Hematopoietic multipotent progenitor cell (in vitro differentiated cells): ENCODE data around the gene CNTRL. TPM values are rescaled to one million over a fixed set of nuclear protein-coding genes. Genes with fewer than 3 reads are reported as not detected.
"Not testable (repeated sequence)": the region's sequence is repeated elsewhere in the genome, so short reads cannot be mapped to it uniquely, and the experiment has no call there.

ENCODE experiments used
- DNase-seq, 3 donors: peaks; one replicate each; pipeline ENCODE4 v3.0.0-alpha.2; 2011 to 2015; ENCODE audit warnings: low read depth in 2 of 3, low spot score in 2 of 3
- total RNA-seq: library from RNA; depleted of rRNA; stranded (reverse); fragments of >200 nt; gene quantifications from one replicate; pipeline ENCODE4 v1.2.3, GENCODE V29; 2012

Gene CNTRL
- total RNA-seq, 1 donor = 30.7 TPM

DNA sequence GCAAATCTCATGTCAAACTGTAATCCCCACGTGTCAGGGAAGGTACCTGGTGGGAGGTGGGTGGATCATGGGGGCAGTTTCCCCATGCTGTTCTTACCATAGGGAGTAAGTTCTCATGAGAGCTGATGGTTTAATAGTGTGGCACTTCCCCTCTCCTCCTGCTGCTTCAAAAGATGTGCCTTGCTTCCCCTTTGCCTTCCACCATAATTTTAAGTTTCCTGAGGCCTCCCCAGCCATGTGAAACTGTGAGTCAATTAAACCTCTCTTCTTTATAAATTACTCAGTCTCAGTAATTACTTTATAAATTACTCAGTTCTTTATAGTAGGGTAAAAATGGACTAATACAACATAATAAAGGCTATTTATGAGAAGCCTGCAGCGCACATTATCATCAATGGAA, 7.1 kb upstream of the CNTRL start:
- no peak for DNase-seq

DNA sequence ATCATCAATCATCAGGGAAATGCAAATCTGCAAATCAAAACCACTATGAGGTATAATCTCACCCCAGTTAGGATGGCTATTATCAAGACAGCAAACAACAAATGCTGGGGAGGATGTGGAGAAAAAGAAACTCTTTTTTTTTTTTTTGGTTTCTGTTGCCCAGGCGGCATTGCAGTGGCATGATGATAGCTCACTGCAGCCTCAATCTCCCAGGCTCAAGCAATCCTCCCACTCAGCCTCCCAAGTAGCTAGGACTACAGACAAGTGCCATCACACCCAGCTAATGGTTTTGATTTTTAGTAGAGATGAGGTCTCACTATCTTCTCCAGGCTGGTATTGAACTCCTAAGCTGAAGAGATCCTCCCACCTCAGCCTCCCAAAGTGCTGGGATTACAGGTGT, 5.4 kb upstream of the CNTRL start:
- DNase-seq = no peak

DNA sequence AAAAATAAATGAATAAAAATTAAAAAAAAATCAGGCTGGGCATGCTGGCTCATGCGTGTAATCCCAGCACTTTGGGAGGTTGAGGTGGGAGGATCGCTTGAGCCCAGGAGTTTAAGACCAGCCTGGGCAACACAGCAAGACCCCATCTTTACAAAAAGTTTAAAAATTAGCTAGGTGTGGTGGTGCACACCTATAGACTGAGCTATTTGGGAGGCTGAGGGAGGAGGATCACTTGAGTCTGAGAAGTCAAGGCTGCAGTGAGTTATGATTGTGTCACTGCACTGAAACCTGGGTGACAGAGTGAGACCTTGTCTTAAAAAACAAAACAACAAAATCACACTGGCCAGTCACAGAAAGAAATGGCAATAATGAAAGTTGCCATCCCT, 3.4 kb upstream of the CNTRL start:
- DNase-seq = no peak

DNA sequence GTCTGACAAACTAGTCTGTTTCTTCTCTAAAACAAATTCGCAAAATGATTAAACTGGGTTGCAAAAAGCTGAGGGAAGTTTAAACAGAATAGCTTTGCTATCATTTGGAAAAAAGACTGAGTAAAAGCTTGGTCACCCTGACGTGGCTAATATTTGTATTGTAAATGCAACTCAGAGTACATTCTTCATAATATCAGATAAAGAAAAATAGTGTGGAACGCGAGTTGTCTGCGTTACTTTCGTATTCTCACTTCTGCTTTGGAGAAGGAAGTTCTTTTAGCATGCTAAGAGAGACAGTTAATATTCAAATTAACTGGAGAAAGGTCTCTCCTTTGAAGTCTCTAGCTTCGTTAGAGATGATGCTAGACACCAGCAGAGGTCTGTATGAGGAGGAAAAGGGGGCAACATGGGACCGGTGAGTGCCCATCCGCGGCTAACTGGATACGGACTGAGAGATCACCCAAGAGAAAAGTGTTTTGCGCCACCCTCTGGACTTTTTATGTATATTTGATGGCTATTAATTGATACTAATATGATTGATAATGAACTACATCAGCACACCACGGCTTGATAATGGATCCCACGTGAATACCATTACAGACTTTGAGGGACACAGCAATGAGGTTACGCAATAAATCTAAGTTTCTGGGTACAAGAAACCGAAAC, 2.9 kb upstream of the CNTRL start:
- peak; percentile 14 to 77 (median 73) for DNase-seq

DNA sequence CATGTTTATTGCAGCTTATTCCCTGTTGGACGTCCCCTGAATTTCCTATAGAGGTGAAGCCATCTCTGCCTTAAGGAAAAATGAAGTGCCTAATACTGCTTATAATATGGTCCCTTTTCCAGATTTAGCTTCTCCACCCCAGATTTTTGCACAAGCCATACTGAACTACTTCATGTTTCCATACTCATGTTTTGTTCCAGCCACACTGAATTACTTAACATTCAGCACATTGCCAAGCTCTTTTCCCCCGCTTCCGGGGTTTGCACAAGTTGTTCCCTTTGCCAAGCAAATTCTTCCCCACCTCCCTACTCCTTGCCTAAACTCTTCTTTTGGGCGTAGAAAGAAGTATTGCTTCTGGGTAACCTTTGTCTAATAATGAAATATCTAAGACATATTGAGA, 1.7 kb upstream of the CNTRL start:
- DNase-seq = no peak

DNA sequence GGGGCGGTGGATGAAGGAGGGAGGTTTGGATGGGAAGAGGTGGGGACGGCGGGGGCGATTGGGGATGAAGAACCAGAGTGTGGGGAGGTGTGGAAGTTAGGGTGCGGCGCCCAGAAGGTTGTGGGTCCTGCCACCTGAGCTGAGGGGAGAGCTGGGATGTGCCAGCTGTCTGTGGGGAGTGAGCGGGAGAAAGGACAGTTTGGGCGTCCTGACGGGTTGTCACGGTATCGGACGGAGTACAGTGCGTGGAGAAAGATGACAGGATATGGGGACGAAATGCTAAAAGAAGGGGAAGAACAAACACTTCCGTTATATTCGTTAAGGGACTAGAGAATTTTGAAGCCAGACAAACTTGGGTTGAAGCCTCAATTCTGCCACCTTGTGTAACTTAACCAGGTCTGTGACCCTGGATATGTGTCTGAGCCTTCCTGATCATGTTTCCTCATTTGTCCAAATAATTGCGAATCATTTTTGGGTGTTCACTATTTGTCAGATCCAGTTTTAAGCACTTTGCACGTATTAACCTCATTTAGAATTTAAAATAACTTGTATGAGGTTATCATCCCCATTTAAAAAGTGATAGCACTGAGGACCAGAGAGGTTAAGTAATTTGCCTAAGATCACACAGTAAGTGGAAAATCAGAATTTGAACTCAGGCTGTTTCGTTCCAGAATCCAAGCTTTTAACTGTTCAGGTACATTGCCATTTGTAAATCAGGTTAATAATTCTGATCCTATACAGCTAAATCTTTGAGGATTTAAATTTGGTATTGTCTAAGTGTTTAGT, 689 bp downstream of the CNTRL start:
- peak; percentile 19 to 71 (median 30) for DNase-seq

DNA sequence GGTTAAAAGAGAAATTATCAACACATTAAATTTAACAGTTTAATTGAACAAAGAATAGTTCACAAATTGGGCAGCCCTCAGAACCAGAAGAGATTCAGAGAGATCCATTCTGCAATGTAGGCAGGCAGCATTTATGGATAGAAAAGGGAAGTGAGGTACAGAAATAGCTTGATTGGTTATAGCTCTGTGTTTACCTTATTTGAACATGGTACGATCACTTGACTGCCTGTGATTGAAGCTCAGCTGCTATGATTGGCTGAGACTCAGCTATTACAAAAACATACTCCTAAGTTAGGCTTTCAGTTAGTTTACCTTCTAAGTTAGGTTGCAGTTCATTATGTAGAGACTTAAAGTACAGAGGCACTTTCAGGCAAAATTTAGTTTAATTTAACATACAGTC, 7.3 kb downstream of the CNTRL start:
- DNase-seq = no peak

DNA sequence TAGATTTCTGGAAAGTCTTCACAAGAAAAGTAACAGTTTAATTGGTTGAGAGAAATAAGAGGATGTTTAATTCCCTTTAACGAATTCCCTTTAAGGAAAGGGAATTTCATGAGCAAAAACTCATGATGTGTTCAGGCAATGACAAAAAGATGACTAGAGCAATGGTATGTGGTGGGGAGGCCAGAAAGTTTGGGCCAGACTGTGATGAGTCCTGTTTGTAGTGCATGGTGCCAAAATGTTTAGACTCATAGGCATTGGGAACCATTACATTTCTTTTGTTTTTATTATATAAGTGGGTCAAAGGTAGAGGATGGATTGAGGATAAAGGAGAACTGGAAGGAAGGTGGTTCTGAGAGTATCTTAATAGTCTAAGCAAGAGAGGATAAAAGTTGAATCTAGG, 10.9 kb downstream of the CNTRL start:
- DNase-seq = no peak

DNA sequence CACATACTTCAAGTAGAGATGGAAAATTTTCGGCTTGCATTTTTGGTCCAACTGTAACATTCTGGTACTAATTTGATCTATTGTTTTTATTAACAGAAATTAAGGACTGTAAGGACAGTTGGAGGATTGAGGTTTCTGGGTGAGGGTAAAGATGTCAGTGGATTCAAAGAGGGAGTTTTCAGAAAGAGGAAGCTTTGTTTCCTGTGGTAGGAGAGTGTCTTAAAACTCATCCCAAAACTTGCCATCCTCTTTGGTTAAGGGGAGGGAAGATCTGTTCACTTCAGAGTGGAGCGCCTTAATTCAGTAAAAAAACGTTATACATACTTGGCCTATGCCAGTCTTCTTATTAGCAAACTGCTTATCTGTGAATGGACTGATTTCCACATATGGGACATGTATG, 13.8 kb downstream of the CNTRL start:
- no peak for DNase-seq

DNA sequence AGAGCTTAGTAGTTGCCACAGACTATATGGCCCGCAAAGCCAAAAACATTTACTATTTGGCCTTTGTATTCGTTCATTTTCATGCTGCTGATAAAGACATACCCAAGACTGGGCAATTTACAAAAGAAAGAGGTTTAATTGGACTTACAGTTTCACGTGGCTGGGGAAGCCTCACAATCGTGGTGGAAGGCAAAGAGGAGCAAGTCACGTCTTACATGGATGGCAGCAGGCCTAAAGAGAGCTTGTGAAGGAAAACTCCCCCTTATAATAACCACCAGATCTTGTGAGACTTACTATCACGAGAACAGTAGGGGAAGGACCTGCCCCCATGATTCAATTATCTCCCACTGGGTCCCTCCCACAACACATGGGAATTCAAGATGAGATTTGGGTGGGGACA, 16.0 kb downstream of the CNTRL start:
- not testable (repeated sequence) for DNase-seq

DNA sequence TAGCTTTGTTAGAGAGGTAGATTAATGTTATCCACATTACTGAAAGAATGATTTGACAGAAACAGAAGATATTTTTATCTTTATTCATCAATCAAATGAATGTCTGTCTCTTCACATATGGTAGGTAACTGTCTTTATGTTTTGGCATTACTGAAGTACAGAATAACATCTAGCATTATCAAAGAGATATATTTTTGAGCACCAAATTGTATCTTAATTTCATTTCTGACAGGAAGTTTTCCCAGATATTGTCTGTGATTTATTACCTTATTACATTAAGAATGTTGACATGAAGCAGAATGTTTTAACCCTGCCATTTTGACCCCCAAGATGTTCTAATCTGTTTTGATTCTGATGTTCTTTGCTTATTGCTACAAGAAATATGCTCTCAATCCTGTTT, 20.3 kb downstream of the CNTRL start:
- DNase-seq = no peak

DNA sequence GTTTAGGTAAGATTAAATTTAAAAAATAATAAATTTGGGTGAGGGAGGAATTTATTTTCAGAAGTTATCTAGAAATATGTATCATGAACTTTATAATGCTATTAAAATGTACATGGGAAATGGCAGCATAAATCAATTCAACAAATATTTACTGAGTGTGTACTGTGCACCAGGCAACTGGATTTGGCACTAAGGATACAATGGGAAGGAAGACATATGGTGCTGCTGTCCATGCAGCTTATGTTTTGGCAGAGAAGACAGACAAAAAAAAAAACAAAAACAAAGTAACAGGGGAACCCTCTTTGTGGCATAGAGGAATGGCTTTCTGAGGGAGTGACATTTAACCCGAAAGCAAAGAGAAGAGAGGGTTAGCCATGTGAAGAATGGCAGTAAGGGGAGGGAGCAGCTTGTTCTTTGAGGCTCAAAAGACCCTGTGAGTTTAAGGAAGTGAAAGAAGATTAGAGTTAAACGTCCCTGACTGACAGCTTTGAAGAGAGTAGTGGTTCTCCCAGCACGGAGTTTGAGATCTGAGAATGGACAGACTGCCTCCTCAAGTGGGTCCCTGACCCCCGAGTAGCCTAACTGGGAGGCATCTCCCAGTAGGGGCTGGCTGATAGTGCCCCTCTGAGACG, 23.9 kb downstream of the CNTRL start:
- no peak for DNase-seq

DNA sequence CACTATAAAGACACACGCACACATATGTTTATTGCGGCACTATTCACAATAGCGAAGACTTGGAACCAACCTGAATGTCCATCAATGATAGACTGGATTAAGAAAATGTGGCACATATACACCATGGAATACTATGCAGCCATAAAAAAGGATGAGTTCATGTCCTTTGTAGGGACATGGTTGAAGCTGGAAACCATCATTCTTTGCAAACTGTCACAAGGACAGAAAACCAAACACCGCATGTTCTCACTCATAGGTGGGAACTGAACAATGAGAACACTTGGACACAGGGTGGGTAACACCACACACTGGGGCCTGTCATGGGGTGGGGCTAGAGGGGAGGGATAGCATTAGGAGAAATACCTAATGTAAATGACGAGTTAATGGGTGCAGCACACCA, 29.3 kb downstream of the CNTRL start:
- DNase-seq = not testable (repeated sequence)

DNA sequence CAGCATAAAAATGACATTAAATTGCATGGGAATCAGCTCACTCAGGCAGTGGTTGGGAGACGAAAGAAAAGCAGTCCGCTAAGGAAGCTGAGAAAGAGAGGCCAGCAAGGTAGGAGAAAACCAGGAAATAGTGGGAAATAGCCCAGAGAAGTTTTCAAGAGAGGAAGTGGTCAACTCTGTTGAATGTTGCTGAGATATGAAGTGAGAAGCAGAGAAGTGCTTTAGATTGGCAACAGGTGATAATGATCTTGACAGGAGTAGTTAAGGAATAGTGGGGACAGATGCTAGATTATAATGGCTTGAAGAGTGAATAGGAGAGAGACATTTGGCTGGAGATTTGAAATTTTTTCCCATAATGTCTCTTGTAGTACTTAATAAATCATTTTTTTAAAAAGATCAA, 30.8 kb downstream of the CNTRL start:
- DNase-seq = peak in 1 of 3 donors; percentile 21

DNA sequence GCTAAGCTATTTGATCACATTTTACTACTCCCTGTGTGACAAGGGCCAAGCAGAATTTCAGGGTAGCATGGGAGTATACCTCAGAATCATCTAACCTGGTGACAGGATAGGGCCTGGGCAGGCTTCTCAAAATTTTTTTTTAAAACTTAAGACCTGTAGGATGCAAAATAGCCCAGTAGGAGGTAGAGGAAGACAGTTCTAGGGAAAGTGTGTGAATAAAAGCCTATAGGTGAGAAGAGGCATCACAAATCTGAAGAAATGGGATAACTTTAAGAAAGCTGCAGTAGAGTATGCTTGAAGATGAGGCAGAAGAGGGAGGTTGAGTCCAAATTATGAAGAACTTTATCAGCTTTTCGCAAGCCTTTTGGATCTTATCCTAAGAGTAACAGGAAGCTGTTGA, 32.3 kb downstream of the CNTRL start:
- peak in 2 of 3 donors; percentile 54 to 63 for DNase-seq

DNA sequence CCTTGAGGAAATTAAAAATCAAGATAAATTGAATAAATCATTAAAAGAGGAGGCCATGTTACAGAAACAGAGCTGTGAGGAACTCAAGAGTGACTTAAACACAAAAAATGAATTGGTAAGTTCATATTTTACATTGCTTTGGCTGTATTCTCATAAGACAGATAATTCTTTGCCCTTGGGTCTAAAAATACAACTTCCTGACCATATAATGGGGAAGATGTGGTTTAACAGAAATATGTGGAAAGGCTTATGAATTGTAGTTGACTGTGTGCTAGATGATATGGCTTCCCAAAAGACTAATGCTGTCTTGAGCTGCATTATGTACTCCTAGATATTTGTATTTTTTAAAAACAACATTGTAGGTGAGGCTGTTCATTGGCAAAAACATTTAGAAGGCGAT, 33.1 kb downstream of the CNTRL start:
- peak in 1 of 3 donors; percentile 27 for DNase-seq

DNA sequence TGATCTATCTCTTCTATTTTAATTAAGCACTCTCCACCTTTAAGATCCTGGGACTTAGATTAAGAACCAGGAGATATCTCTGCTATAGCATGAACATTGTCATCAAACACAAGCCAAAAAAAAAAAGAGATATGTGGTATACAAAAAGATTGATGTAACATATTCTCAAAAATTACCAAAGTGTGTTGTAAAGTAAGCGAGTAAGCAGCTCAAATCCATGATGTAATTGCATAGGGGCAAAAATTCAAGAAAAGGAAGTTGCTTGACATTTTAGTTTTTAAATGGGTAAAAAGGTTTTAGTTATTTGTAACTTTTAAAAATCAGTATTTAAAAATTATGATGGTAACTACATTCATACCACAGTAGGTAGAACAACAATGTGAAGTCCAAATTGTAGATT, 40.7 kb downstream of the CNTRL start:
- DNase-seq = no peak

DNA sequence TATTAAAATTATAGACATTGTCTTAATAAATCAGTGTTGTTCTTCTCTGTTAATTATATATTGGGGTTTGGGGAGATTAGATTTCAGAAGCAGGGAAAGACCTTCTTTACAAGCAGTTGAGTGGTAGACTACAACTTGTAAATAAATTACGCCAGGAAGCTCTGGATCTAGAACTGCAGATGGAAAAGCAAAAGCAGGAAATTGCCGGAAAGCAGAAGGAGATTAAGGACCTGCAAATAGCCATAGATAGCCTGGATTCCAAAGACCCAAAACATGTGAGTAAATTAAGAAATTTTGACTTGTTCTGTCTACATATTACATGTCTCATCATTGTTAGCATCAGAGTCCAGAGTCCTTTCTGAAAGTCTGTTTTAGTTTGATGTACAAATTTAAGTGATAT, 43.5 kb downstream of the CNTRL start:
- no peak for DNase-seq

DNA sequence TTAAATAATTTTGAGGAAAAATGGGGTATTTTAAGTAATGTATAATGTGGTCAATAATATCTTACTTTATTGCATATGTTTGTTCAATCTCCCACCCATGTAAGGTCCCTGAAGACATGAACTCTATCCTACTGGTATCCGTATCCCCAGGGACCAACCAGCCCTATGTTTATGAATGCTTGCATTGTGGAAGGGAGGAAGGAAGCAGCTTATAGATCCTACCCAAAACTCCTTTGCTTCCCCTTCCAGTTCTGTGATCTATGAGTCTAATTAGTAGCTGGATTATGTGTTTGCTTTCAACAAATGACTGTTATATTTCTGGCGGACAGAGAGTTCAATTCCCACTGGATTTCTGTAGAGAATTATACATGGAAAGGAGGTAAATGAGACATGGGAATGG, 45.6 kb downstream of the CNTRL start:
- no peak for DNase-seq

DNA sequence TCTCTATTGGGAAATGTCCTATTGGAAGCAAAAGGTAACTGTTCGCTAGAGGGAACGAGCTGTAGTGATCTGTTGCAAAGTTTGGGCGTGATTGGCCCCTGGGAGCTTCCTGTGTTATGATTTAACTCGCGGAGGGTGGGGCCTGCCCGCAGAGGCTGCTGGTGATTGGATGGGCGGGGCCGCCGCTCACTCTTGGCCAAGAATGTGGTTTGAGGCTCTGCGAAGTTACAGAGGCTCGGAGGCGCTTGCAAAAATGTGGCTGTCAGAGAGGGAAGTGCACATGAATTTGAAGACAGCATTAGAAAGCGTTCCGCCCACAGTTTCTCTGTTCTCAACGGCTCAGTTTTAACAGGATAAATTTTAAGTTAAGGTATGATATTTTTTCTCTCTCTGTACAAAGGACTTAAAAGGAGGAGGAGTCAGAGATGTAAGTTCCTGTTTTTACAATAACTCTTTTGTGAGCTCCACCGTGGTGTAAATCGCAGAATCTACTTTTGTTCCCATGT, 46.9 kb downstream of the CNTRL start:
- peak; percentile 84 to 96 (median 95) for DNase-seq

DNA sequence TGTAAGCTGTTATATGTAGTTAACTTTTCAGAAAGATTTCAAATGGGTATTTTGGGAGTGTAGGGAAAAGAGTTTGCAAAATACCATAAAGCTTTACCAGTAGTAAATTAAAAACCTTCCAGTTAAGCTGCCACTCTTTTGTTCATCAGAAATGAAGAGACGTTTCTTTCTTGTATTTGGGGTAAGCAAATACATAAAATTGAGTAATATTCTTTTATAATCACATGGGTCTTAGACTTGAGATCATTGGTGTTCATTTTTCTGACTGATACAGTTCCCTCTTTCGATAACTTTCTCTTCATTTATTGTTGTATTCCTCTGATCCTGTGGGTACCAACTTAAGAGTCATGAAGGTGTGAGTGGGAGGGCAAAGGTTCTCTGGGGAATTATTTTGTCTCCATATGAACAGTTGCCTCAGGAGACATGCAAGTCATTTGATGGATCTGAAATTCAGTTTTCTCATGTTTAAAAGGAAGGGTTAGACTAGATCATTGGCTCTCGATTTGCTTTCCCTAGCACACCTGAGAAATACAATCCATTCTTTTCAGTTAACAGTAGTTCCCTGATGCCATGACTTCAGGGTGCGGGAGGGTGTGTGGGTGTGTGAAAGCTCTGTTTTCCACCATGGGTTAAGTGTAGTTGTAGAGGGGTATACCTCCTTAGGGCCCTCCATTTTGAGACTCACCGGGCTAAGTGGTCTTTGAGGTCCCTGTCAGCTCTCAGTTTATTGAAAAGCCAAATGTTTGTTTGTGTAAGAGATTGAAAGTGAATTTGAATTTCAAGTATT, 47.7 kb downstream of the CNTRL start:
- peak in 2 of 3 donors; percentile 24 to 27 for DNase-seq
